Stomach (tissue), 9 donors: Measurements from ENCODE around the gene FBL. TPM values are rescaled to one million over a fixed set of nuclear protein-coding genes. Genes with fewer than 3 reads are reported as not detected.
"Not testable (repeated sequence)": the region's sequence is repeated elsewhere in the genome, so short reads cannot be mapped to it uniquely, and the experiment has no call there.

ENCODE experiments used
- DNase-seq, 2 donors: peaks; one replicate each; pipeline versions ENCODE4 v3.0.0 to v3.0.0-alpha.2; 2013 to 2019
- H3K27ac ChIP-seq, 5 donors: fragments of 200-600 bp in 4 of 5; sonication (generic) in 4 of 5; one replicate each; pipeline ENCODE4 v1.5.1; 2013 to 2019; ENCODE audit warnings: mild to moderate bottlenecking in 1 of 5, moderate library complexity in 1 of 5
- H3K27me3 ChIP-seq, 3 donors: fragments of 200-600 bp; sonication (generic); one replicate each; pipeline ENCODE4 v1.5.1; 2017 to 2019; ENCODE audit warnings: mixed run types in 1 of 3
- H3K36me3 ChIP-seq, 4 donors: fragments of 200-600 bp; sonication (generic); 1 replicate in 3 of 4; 2 replicates in 1 of 4; pipeline ENCODE4 v1.5.1; 2016 to 2019
- H3K4me1 ChIP-seq, 4 donors: fragments of 200-600 bp; sonication (generic); one replicate each; pipeline ENCODE4 v1.5.1; 2016 to 2019
- H3K4me3 ChIP-seq, 4 donors: fragments of 200-600 bp; sonication (generic) in 3 of 4; one replicate each; pipeline ENCODE4 v1.5.1; 2016 to 2019; ENCODE audit warnings: mild to moderate bottlenecking in 1 of 4
- H3K9me3 ChIP-seq, 4 donors: fragments of 200-600 bp; sonication (generic); one replicate each; pipeline ENCODE4 v1.5.1; 2016 to 2019
- CTCF ChIP-seq, 7 experiments: fragments of 450-650 bp in 4 of 7; fragments of 200-600 bp in 3 of 7; sonication (generic) in 3 of 7; IDR thresholded peaks; one replicate each; pipeline ENCODE4 v1.5.1; 2016 to 2019; ENCODE audit warnings: antibody characterized with exemption in 7 of 7, control low read depth in 2 of 7, mild to moderate bottlenecking in 1 of 7
- EP300 ChIP-seq: sonication (generic); formaldehyde crosslinking; IDR thresholded peaks from one replicate; pipeline ENCODE4 v1.6.1; 2017; ENCODE audit warnings: antibody characterized with exemption
- POLR2A ChIP-seq, 4 donors: fragments of 450-650 bp; IDR thresholded peaks; one replicate each; pipeline ENCODE4 v1.6.1; 2016; ENCODE audit warnings: antibody characterized with exemption in 4 of 4, control low read depth in 2 of 4, mild to moderate bottlenecking in 1 of 4, moderate library complexity in 1 of 4
- POLR2AphosphoS5 ChIP-seq, 3 donors: sonication (generic); formaldehyde crosslinking; IDR thresholded peaks; one replicate each; pipeline ENCODE4 v1.6.1; 2016; ENCODE audit warnings: antibody characterized with exemption in 3 of 3
- WGBS, 5 donors: extraction: QIAGEN DNeasy Blood & Tissue Kit in 3 of 5; methylation state at CpG; one replicate each; pipeline versions ENCODE4 v1.1.5 to v1.1.7; 2013 to 2018; 5-methylcytosine and 5-hydroxymethylcytosine counted together
- intact Hi-C: fragments of 100-400 bp; cut with DNase I; formaldehyde crosslinking; loops from one replicate; pipeline ENCODE4 v1.15.1; 2023; ENCODE audit warnings: low total_unique reads
- polyA plus RNA-seq, 3 donors: library from polyadenylated mRNA; stranded (reverse); fragments of 200-250 nt; gene quantifications; one replicate each; pipeline ENCODE4 v1.2.3, GENCODE V29; 2013
- total RNA-seq, 5 donors: library from RNA; depleted of rRNA; stranded (reverse); fragments of >200 nt; gene quantifications; one replicate each; pipeline versions ENCODE4 v1.1.0 to v1.2.3, GENCODE V29; 2014 to 2016
- donor health status: healthy with polysubstance abuse.
- donor health status: Bipolar disorder and iron deficiency.
- donor health status: healthy.

The FBL gene
- total and polyA plus RNA-seq, 8 donors, result 59.8 to 331 (median 234) TPM

GRCh38 chr19:39809368-39809767 is 36.8 kb downstream of the FBL start:
- whole genome bisulfite sequencing, 5 donors, result 85 to 95% (median 93%) methylated on average over 4 of the region's 4 CpGs
- H3K4me1 ChIP-seq, result no peaks in the 10 kb centered on the region

GRCh38 chr19:39808688-39809087 is 37.5 kb downstream of the FBL start:
- H3K4me3 ChIP-seq, intact Hi-C loops, H3K36me3 ChIP-seq, DNase-seq, H3K9me3 ChIP-seq, H3K4me1 ChIP-seq, H3K27ac ChIP-seq: not testable (repeated sequence)
- WGBS, 5 donors, result 83 to 94% (median 86%) methylated on average over 6 to 7 of the region's 7 CpGs
- peaks cover 0 to 12% (median 0%) of the 10 kb centered on the region in 3 donors for H3K27me3 ChIP-seq

More at GRCh38 chr19:39809368-39809767, 36.8 kb downstream of the FBL start:
- H3K27ac ChIP-seq, result no peak overlapping the region
- DNase-seq, result no peak
- no peak for TF ChIP-seq POLR2AphosphoS5 (IDR thresholded peaks at IDR 0.05)
- TF ChIP-seq CTCF (IDR thresholded peaks at IDR 0.05), result no peak
- TF ChIP-seq EP300, result no peak
- TF ChIP-seq POLR2A (IDR thresholded peaks at IDR 0.05), result no peak
- H3K27me3 ChIP-seq, result peaks cover 0 to 8% (median 0%) of the 10 kb centered on the region in 3 donors
- H3K4me3 ChIP-seq, result no peak overlapping the region
- peaks cover 0 to 8% (median 0%) of the 10 kb centered on the region in 4 donors for H3K9me3 ChIP-seq
- peaks cover 0 to 5% (median under 1%) of the 10 kb centered on the region in 4 donors for H3K36me3 ChIP-seq
- intact Hi-C loops, result no loop called here

- WGBS, 5 donors, result 69 to 82% (median 80%) methylated on average over 4 to 5 of the region's 5 CpGs
- TF ChIP-seq POLR2AphosphoS5 (IDR thresholded peaks at IDR 0.05), result no peak
- no peak for TF ChIP-seq EP300
- TF ChIP-seq CTCF (IDR thresholded peaks at IDR 0.05), result no peak
- TF ChIP-seq POLR2A (IDR thresholded peaks at IDR 0.05), result no peak
- peaks cover 0 to 5% (median 0%) of the 10 kb centered on the region in 4 donors for H3K36me3 ChIP-seq
Measured at GRCh38 chr19:39807846-39808364, 38.3 kb downstream of the FBL start.

GRCh38 chr19:39805104-39805503 is 41.1 kb downstream of the FBL start:
- Histone ChIP-seq H3K36me3 (no peaks in the 10 kb centered on the region), H3K27me3 (peaks cover 0 to 31% (median 9%) of the 10 kb centered on the region in 3 donors), H3K9me3 (peaks cover 0 to 8% (median 0%) of the 10 kb centered on the region in 4 donors), H3K4me1 (no peaks in the 10 kb centered on the region), H3K27ac (no peak overlapping the region), H3K4me3 (no peak overlapping the region)
- intact Hi-C loops, result no loop called here
- TF ChIP-seq CTCF (IDR thresholded peaks at IDR 0.05) (no peak), EP300 (no peak), POLR2A (IDR thresholded peaks at IDR 0.05) (no peak), POLR2AphosphoS5 (IDR thresholded peaks at IDR 0.05) (no peak)
- DNase-seq, result no peak
- WGBS, 5 donors, result 47 to 71% (median 62%) methylated on average over 5 of the region's 5 CpGs

More at GRCh38 chr19:39807846-39808364, 38.3 kb downstream of the FBL start:
- no peaks in the 10 kb centered on the region for H3K4me1 ChIP-seq
- intact Hi-C loops, result no loop called here
- H3K27ac ChIP-seq, result no peak overlapping the region
- H3K27me3 ChIP-seq, result peaks cover 0 to 19% (median 7%) of the 10 kb centered on the region in 3 donors
- DNase-seq, result no peak
- H3K9me3 ChIP-seq, result peaks cover 0 to 8% (median 0%) of the 10 kb centered on the region in 4 donors
- H3K4me3 ChIP-seq, result no peak overlapping the region

- intact Hi-C loops, result no loop called here
Measured at GRCh38 chr19:39802958-39803357, 43.2 kb downstream of the FBL start.

More at GRCh38 chr19:39802958-39803357, 43.2 kb downstream of the FBL start:
- WGBS, 5 donors, result 6 to 23% (median 17%) methylated on average over 2 to 4 of the region's 4 CpGs
- Histone ChIP-seq H3K4me3 (no peak overlapping the region), H3K36me3 (no peaks in the 10 kb centered on the region), H3K27me3 (peaks cover 0 to 31% (median 9%) of the 10 kb centered on the region in 3 donors), H3K9me3 (no peaks in the 10 kb centered on the region), H3K4me1 (no peaks in the 10 kb centered on the region), H3K27ac (no peak overlapping the region)
- no peak for DNase-seq
- TF ChIP-seq EP300, result no peak
- no peak for TF ChIP-seq POLR2A (IDR thresholded peaks at IDR 0.05)
- TF ChIP-seq CTCF (IDR thresholded peaks at IDR 0.05), result no peak
- TF ChIP-seq POLR2AphosphoS5 (IDR thresholded peaks at IDR 0.05), result no peak
